Loucy (cell line): ENCODE results near the gene THEMIS2.
"Not testable (repeated sequence)": the region's sequence is repeated elsewhere in the genome, so short reads cannot be mapped to it uniquely, and the experiment has no call there.

Experiments used
- EZH2phosphoT487 ChIP-seq: fragments of 200-600 bp; IDR thresholded peaks from 2 replicates; pipeline ENCODE4 v1.6.1; 2018; ENCODE audit warnings: antibody characterized with exemption, mild to moderate bottlenecking, moderate library complexity, borderline replicate concordance
- TF ChIP-seq, protein P1 (sequence below): fragments of 200-600 bp; sonication (generic); conservative IDR thresholded peaks from 2 replicates; pipeline ENCODE4 v1.5.1; 2014; ENCODE audit warnings: mild to moderate bottlenecking, antibody characterized with exemption, low read length

DNA sequence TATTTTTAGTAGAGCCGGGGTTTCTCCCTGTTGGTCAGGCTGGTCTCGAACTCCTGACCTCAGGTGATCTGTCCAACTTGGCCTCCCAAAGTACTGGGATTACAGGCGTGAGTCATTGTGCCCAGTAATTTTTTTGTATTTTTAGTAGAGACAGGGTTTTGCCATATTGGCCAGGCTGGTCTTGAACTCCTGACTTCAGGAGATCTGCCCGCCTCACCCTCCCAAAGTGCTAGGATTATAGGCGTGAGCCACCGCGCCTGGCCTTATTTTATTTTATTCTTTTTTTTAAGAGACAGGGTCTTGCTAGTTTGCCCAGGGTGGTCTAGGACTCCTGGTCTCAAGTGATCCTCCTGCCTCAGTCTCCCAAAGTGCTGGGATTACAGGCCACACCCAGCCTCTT, 1.3 kb upstream of the THEMIS2 start:
- TF ChIP-seq, protein P1, sequence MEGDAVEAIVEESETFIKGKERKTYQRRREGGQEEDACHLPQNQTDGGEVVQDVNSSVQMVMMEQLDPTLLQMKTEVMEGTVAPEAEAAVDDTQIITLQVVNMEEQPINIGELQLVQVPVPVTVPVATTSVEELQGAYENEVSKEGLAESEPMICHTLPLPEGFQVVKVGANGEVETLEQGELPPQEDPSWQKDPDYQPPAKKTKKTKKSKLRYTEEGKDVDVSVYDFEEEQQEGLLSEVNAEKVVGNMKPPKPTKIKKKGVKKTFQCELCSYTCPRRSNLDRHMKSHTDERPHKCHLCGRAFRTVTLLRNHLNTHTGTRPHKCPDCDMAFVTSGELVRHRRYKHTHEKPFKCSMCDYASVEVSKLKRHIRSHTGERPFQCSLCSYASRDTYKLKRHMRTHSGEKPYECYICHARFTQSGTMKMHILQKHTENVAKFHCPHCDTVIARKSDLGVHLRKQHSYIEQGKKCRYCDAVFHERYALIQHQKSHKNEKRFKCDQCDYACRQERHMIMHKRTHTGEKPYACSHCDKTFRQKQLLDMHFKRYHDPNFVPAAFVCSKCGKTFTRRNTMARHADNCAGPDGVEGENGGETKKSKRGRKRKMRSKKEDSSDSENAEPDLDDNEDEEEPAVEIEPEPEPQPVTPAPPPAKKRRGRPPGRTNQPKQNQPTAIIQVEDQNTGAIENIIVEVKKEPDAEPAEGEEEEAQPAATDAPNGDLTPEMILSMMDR = not testable (repeated sequence)
- TF ChIP-seq EZH2phosphoT487 = not testable (repeated sequence)
